CD4-positive, alpha-beta T cell (primary cell): Measurements from ENCODE around the gene SLC41A3. TPM values are rescaled to one million over a fixed set of nuclear protein-coding genes. Genes with fewer than 3 reads are reported as not detected.

Experiments
- ATAC-seq: fragments of 200-7000 bp; cut with Tn5 transposase; one replicate; pipeline ENCODE4 v1.10.0; 2022; ENCODE audit warnings: mild to moderate bottlenecking; ENCODE audit not compliant: poor library complexity
- CTCF ChIA-PET: fragments of 350-600 bp; sonication (Branson Sonifier 250); formaldehyde crosslinking; loops from one replicate; lab custom pipeline; 2021; ENCODE audit warnings: antibody characterized with exemption, inconsistent platforms; lab: Charles Lee
- POLR2A ChIA-PET: fragments of 350-600 bp; sonication (Branson Sonifier 250); formaldehyde crosslinking; loops from one replicate; lab custom pipeline; 2021; ENCODE audit warnings: antibody characterized with exemption, inconsistent platforms; lab: Charles Lee
- DNase-seq, 14 experiments: peaks; one replicate each; pipeline ENCODE4 v3.0.0-alpha.2; 2013 to 2020; ENCODE audit warnings: mixed read lengths in 2 of 14
- H3K27ac ChIP-seq, 2 donors: one replicate each; pipeline versions ENCODE4 v1.5.1 to v1.7.0; 2013; ENCODE audit warnings: low read length in 2 of 2, low read depth in 1 of 2, mild to moderate bottlenecking in 1 of 2
- H3K27me3 ChIP-seq, 2 experiments: 1 replicate in 1 of 2; 2 replicates in 1 of 2; pipeline versions ENCODE4 v1.6.1 to v1.7.0; 2013; ENCODE audit warnings: low read length in 2 of 2, control low read depth in 1 of 2, mild to moderate bottlenecking in 1 of 2, moderate library complexity in 1 of 2; ENCODE audit not compliant: insufficient read depth in 2 of 2, control insufficient read depth in 1 of 2
- H3K36me3 ChIP-seq: one replicate; pipeline ENCODE4 v1.6.1; 2013; ENCODE audit warnings: low read length, control low read depth; ENCODE audit not compliant: insufficient read depth
- H3K4me1 ChIP-seq: one replicate; pipeline ENCODE4 v1.6.1; 2013; ENCODE audit warnings: low read length, control low read depth; ENCODE audit not compliant: insufficient read depth
- H3K4me3 ChIP-seq: one replicate; pipeline ENCODE4 v1.5.1; 2013; ENCODE audit warnings: mild to moderate bottlenecking, low read length, moderate library complexity
- H3K9me3 ChIP-seq, 2 experiments: 1 replicate in 1 of 2; 2 replicates in 1 of 2; pipeline versions ENCODE4 v1.6.1 to v1.7.0; 2013; ENCODE audit warnings: low read length in 2 of 2, mild to moderate bottlenecking in 2 of 2, control low read depth in 1 of 2, moderate library complexity in 1 of 2; ENCODE audit not compliant: control insufficient read depth in 1 of 2, insufficient read depth in 1 of 2
- H3K27ac Mint-ChIP-seq: one replicate; pipeline ENCODE4 v1.8.0; 2020; ENCODE audit warnings: mixed read lengths
- H3K27me3 Mint-ChIP-seq: one replicate; pipeline ENCODE4 v1.8.0; 2021; ENCODE audit warnings: mixed read lengths
- H3K36me3 Mint-ChIP-seq: one replicate; pipeline ENCODE4 v1.8.0; 2021; ENCODE audit warnings: low read depth, mixed read lengths
- H3K4me1 Mint-ChIP-seq: one replicate; pipeline ENCODE4 v1.8.0; 2021; ENCODE audit warnings: low read depth, mixed read lengths
- H3K4me3 Mint-ChIP-seq: one replicate; pipeline ENCODE4 v1.8.0; 2020; ENCODE audit warnings: mild to moderate bottlenecking, mixed read lengths
- H3K9me3 Mint-ChIP-seq: one replicate; pipeline ENCODE4 v1.8.0; 2020; ENCODE audit warnings: mixed read lengths
- CTCF ChIP-seq: fragments of 200-600 bp; IDR thresholded peaks from one replicate; pipeline ENCODE4 v1.8.0; 2022; ENCODE audit warnings: antibody characterized with exemption, mild to moderate bottlenecking
- intact Hi-C, 2 experiments: fragments of 100-400 bp; cut with DNase I in 1 of 2; cut with micrococcal nuclease in 1 of 2; formaldehyde crosslinking; loops; one replicate each; pipeline versions ENCODE4 v1.15.1 to v1.9.0; 2023 to 2025; cut with DNase I, micrococcal nuclease
- total RNA-seq, 174 experiments: library from RNA in 2 of 174; stranded (reverse) in 2 of 174; gene quantifications; one replicate each; pipeline ENCODE4 v1.2.3 and lab custom pipeline; 2021 to 2026

The SLC41A3 gene
- total RNA-seq, 2 experiments from 2014 or later = 26.5 to 29.1 TPM

- CTCF ChIA-PET = no interaction called here
- H3K9me3 Mint-ChIP-seq = no peaks in the 10 kb centered on the region
- H3K4me3 Mint-ChIP-seq = no peak overlapping the region
- H3K27me3 Mint-ChIP-seq = no peaks in the 10 kb centered on the region
- DNase-seq = no peak
- H3K27ac Mint-ChIP-seq = no peak overlapping the region
- intact Hi-C loops = no loop called here
- Histone ChIP-seq H3K36me3 (peaks cover 30% of the 10 kb centered on the region), H3K4me1 (no peaks in the 10 kb centered on the region), H3K27me3 (no peaks in the 10 kb centered on the region), H3K27ac (no peak overlapping the region), H3K9me3 (peaks cover 0 to 3% of the 10 kb centered on the region in 2 experiments), H3K4me3 (no peak overlapping the region)
- peaks cover 72% of the 10 kb centered on the region for H3K36me3 Mint-ChIP-seq
- no peaks in the 10 kb centered on the region for H3K4me1 Mint-ChIP-seq
- no peak for TF ChIP-seq CTCF
- no peak for ATAC-seq
- POLR2A ChIA-PET = no interaction called here
Measured at GRCh38 chr3:126016616-126017015, 67.3 kb downstream of the SLC41A3 start.

GRCh38 chr3:126015075-126015474, 68.8 kb downstream of the SLC41A3 start:
- H3K9me3 Mint-ChIP-seq = no peaks in the 10 kb centered on the region
- TF ChIP-seq CTCF = no peak
- no peak overlapping the region for H3K27ac Mint-ChIP-seq
- peaks cover 34% of the 10 kb centered on the region for H3K36me3 ChIP-seq
- no peak overlapping the region for H3K27ac ChIP-seq
- no peak overlapping the region for H3K4me3 ChIP-seq
- H3K4me3 Mint-ChIP-seq = no peak overlapping the region
- ChIA-PET POLR2A (no interaction called here), CTCF (no interaction called here)
- intact Hi-C loops = no loop called here
- H3K27me3 ChIP-seq = no peaks in the 10 kb centered on the region
- H3K36me3 Mint-ChIP-seq = peaks cover 78% of the 10 kb centered on the region
- H3K27me3 Mint-ChIP-seq = no peaks in the 10 kb centered on the region
- DNase-seq = no peak
- no peak for ATAC-seq
- H3K4me1 ChIP-seq = no peaks in the 10 kb centered on the region
- H3K4me1 Mint-ChIP-seq = no peaks in the 10 kb centered on the region
- H3K9me3 ChIP-seq = peaks cover 0 to 3% of the 10 kb centered on the region in 2 experiments

GRCh38 chr3:126014252-126014651, 69.7 kb downstream of the SLC41A3 start:
- Histone ChIP-seq H3K4me1 (no peaks in the 10 kb centered on the region), H3K27ac (no peak overlapping the region), H3K4me3 (no peak overlapping the region), H3K9me3 (peaks cover 0 to 3% of the 10 kb centered on the region in 2 experiments), H3K36me3 (peaks cover 34% of the 10 kb centered on the region), H3K27me3 (no peaks in the 10 kb centered on the region)
- no peaks in the 10 kb centered on the region for H3K4me1 Mint-ChIP-seq
- intact Hi-C loops = no loop called here
- CTCF ChIA-PET = no interaction called here
- H3K9me3 Mint-ChIP-seq = no peaks in the 10 kb centered on the region
- peaks cover 84% of the 10 kb centered on the region for H3K36me3 Mint-ChIP-seq
- no peaks in the 10 kb centered on the region for H3K27me3 Mint-ChIP-seq
- POLR2A ChIA-PET = no interaction called here
- no peak overlapping the region for H3K27ac Mint-ChIP-seq
- H3K4me3 Mint-ChIP-seq = no peak overlapping the region
- DNase-seq (no peak), ATAC-seq (no peak)
- TF ChIP-seq CTCF = no peak
